T-helper 2 cell (primary cell): ENCODE data around the gene GRHL1.
"Not testable (repeated sequence)": the region's sequence is repeated elsewhere in the genome, so short reads cannot be mapped to it uniquely, and the experiment has no call there.

Source experiments
- DNase-seq, 5 experiments: peaks; one replicate each; pipeline versions ENCODE4 v3.0.0 to v3.0.0-alpha.2; 2012 to 2022

GRHL1 gene

DNA sequence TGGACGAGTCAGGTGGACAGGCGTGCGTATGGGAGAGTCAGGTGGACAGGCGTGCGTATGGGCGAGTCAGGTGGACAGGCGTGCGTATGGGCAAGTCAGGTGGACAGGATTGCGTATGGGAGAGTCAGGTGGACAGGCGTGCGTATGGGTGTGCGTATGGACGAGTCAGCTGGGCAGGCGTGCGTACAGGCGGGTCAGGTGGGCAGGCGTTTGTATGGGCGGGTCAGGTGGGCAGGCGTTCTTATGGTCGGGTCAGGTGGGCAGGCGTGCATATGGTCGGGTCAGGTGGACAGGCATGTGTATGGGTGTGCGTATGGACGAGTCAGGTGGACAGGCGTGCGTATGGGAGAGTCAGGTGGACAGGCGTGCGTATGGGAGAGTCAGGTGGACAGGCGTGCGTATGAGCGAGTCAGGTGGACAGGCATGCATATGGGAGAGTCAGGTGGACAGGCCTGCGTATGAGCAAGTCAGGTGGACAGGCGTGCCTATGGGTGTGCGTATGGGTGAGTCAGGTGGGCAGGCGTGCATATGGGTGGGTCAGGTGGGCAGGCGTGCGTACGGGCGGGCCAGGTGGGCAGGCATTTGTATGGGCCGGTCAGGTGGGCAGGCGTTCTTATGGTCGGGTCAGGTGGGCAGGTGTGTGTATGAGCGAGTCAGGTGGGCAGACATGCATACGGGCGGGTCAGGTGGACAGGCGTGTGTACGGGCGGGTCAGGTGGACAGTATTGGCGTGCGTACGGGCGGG lies 59.5 kb downstream of the GRHL1 start:
- not testable (repeated sequence) for DNase-seq

DNA sequence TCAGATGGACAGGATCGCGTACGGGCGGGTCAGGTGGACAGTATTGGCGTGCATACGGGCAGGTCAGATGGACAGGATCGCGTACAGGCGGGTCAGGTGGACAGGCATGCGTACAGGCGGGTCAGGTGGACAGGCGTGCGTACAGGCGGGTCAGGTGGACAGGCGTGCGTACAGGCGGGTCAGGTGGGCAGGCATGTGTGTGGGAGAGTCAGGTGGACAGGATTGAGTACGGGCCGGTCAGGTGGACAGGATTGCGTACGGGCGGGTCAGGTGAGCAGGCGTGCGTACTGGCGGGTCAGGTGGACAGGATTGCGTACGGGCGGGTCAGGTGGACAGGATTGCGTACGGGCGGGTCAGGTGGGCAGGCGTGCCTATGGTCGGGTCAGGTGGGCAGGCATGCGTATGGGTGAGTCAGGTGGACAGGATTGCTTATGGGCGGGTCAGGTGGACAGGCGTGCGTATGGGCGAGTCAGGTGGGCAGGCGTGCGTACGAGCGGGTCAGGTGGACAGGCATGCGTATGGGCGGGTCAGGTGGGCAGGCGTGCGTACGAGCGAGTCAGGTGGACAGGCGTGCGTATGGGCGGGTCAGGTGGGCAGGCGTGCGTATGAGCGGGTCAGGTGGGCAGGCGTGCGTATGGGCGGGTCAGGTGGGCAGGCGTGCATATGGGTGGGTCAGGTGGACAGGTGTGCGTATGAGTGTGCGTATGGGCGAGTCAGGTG lies 60.3 kb downstream of the GRHL1 start:
- not testable (repeated sequence) for DNase-seq

DNA sequence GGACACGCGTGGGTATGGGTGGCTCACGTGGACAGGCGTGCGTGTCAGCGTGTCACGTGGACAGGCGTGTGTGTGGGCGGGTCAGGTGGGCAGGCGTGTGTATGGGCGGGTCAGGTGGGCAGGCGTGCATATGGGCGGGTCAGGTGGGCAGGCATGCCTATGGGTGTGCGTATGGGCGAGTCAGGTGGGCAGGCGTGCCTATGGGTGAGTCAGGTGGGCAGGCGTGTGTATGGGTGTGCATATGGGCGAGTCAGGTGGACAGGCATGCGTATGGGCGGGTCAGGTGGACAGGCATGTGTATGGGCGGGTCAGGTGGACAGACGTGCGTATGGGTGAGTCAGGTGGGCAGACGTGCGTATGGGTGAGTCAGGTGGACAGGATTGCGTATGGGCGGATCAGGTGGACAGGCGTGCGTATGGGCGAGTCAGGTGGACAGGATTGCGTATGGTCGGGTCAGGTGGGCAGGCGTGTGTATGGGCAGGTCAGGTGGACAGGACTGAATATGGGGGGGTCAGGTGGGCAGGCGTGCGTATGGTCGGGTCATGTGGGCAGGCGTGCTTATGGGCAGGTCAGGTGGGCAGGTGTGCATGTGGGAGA lies 61.0 kb downstream of the GRHL1 start:
- not testable (repeated sequence) for DNase-seq

DNA sequence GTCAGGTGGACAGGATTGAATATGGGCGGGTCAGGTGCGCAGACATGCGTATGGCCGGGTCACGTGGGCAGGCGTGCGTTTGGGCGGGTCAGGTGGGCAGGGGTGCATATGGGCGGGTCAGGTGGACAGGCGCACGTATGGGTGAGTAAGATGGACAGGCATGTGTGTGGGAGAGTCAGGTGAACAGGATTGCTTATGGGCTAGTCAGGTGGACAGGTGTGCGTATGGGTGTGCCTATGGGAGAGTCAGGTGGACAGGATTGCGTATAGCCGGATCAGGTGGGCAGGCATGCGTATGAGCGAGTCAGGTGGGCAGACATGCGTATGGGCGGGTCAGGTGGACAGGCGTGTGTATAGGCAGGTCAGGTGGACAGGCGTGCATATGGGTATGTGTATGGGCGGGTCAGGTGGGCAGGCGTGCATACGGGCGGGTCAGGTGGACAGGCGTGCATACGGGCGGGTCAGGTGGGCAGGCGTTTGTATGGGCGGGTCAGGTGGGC lies 61.5 kb downstream of the GRHL1 start:
- no peak for DNase-seq

DNA sequence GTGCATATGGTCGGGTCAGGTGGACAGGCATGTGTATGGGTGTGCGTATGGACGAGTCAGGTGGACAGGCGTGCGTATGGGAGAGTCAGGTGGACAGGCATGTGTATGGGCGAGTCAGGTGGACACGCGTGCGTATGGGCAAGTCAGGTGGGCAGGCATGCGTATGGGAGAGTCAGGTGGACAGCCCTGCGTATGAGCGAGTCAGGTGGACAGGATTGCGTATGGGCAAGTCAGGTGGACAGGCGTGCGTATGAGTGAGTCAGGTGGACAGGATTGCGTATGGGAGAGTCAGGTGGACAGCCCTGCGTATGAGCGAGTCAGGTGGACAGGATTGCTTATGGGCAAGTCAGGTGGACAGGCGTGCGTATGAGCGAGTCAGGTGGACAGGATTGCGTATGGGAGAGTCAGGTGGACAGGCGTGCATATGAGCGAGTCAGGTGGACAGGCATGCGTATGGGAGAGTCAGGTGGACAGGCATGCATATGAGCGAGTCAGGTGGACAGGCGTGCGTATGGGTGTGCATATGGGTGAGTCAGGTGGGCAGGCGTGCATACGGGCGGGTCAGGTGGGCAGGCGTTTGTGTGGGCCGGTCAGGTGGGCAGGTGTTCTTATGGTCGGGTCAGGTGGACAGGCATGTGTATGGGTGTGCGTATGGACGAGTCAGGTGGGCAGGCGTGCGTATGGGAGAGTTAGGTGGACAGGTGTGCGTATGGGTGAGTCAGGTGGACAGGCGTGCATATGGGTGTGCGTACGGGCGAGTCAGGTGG lies 62.3 kb downstream of the GRHL1 start:
- not testable (repeated sequence) for DNase-seq

GRCh38 chr2:10014418-10015190 lies 63.1 kb downstream of the GRHL1 start:
- DNase-seq, result no peak

- not testable (repeated sequence) for DNase-seq
Measured at GRCh38 chr2:10015376-10015989, 64.0 kb downstream of the GRHL1 start.

DNA sequence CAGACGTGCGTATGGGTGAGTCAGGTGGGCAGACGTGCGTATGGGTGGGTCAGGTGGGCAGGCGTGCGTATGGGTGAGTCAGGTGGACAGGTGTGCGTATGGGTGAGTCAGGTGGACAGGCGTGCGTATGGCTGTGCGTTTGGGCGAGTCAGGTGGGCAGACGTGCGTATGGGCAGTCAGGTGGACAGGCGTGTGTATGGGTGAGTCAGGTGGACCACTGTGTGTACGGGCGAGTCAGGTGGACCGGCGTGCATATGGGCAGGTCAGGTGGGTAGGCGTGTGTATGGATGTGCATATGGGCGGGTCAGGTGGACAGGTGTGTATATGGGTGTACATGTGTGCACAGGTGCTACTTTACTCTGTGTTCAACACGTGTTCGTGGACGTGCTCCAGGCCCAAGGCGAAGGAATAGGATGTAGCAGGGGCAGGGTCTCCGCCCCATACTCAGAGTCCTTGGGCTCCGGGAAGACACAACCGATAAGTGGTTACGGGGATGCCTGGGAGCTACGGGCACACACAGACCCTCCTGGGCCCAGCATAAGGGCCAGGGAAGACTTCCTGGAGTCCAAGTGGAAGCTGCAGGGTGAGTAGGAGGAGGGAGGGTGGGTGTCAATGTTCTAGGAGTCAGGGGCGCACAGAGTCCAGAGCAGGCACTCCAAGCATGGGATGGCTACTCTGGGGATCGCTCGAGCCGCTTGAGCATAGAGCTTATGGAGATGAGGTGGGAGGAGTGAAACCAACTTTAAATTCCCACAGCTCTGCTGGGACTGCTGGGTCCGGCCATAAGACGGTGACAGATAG lies 64.7 kb downstream of the GRHL1 start:
- no peak for DNase-seq

DNA sequence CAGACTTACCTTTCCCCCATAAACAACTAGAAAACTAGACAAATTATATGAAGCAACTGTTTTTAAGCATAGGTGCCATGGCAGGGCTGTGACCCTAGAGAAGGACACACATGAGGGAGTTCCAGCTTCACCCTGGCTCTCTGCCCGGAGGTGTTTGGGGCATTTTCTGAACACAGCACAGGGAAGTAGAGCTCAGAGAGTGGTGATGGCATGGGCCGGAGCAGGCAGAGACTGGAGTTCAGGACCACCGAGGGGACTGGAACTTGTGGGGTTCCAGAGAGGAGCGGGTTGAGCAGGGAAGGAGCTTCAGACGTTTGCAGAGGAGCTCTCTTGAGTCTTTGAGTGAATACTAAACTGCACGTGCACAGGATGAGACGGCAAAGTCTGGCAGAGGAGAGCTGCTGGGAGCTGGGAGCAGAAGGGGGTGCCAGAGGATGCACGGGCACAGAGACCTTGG lies 65.3 kb downstream of the GRHL1 start:
- DNase-seq, result no peak

- DNase-seq, result no peak
Measured at GRCh38 chr2:10017313-10017941, 65.9 kb downstream of the GRHL1 start.

- no peak for DNase-seq
Measured at GRCh38 chr2:10019174-10019573, 67.7 kb downstream of the GRHL1 start.

DNA sequence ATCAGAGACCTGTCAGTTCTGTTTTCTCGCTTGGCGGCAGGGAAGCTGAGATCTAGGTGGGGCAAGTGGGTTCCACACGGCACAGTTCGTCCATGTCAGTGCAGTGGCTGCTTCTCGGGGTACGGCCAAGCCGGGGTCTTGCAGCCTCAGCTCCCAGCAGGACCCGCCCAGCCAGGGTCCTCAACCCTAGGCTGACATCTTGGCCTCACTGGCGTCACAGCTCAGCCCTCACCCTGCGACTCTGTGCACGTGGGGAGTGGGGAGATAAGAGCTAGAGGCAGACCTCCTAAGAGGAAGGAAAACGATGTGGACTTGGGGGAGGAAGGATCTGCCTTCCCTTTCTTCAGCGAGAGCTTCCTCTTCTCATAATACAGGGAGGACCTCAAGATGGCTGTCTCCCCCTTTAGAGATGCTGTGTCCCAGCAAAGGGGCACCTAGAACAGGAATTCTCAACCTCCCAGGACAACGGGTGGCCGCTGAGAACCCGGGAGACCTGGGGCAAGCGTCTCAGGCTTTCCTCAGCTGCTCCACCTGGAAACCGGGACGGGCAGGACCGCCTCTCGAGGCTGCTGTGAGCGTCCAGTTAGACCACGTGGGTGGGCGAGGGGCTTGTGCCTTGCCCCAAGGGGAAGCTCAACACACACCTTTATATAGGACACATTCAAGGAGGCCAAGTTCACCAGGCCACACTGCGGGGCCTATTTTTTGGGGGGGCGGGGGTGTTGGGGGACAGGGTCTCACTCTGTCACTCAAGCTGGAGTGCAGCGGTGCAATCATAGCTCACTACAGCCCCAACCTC lies 68.3 kb downstream of the GRHL1 start:
- DNase-seq, result no peak

DNA sequence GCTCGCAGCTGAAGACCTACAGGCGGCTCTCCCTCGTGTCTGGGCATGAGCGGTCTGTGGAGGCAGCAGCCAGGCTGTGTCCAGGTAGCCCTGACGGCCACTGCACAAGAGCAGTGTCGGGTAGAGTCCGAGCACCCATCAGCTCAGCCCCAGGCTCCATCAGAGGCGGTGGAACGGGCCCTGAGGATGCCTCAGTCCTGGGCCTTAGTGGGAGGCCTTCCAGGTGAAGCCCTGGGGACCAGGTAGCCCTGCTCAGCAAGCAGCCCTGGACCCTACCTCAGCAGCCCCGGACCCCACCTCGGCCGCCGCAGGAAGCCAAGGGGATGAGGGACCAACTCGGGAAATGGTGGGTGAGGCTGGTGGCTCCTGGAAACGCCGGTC lies 70.5 kb downstream of the GRHL1 start:
- no peak for DNase-seq

DNA sequence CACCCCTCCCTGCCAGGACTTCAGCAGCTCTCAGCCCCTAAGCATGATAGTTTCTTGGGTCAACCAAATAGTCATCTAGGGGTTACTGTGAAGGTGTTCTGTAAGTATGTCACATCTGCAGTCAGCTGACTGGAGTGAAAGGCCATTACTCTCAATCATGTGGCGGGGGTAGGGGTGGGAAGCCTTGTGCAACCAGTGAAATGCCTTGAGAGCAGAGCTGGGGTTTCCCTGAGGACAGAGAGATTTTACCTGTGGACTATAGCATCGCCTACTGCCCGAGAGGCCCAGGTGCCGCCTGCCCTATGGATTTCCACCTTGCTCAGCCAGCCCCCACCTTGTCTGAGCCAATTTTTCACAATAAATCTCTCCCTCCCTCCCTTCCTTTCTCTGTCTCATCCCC lies 71.0 kb downstream of the GRHL1 start:
- DNase-seq, result no peak

- DNase-seq, result no peak
Measured at GRCh38 chr2:10022966-10023662, 71.6 kb downstream of the GRHL1 start.

DNA sequence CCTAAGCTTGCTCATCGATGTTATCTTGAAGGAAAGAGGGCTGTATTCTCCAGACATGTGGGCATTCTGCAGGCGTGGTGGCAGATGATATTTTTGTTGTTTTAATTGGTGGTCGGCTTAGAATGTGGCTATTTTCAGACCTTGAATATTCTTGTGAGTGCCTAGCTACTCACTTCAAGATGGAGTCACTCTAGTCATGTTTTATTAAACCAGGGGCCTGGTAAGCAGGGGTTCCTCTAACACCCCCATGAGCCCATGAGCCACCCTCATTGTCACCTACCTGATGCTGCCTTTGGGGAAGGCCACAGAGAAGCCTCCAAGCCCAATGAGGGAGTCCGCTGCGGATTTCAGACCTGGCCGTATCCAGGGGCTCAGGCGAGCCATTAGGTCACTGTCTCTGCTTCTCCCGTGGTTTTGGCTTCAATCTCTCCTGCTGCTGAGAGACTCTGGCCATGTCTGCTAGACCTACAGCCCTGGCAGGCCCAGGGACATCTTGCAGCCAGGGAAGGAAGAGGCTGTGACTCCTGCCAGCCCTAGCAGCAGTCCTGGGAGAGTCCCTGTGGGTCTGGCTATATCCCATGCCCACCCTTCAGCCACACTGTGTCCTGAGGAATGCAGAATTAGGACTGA lies 75.6 kb downstream of the GRHL1 start:
- no peak for DNase-seq

DNA sequence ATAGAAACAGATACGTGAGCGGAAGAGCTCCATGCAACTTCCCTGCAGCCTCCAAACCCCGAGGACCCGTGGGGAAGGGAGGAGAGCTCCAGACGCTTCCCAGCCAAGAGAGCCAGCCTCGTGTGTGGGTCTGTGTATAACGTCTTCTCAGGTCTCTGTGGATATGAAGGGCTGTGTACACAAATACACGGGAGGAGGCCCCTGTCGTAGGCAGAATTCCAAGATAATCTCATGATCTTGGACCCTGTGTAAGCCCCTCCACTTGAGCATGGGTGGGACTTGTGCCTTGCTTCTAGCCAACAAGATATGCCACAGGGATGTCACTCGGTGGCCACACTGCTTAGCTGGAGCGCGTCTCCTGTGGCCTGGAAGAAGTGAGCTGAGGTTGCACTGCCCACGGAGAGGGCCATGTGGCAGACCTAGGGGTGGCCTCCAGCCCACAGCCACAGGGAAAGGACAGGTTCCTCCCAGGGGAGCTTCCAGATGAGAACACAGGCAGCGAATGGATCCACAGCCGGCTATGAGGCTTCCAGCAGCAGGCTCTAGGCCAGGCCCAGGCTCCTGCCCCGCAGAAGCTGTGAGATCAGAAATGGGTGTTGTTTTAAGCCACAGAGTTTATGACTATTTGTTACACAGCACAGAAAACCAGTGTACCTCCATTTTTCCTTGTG lies 76.3 kb downstream of the GRHL1 start:
- DNase-seq, result no peak
